NOMO-1 treated with dmso at 0.1 percent for 144 hours (cell line): ENCODE data around the gene NOL12.

Experiments used
- DNase-seq: peaks from one replicate; lab custom pipeline; 2025; ENCODE audit not compliant: unreplicated experiment; lab: John Stamatoyannopoulos, UW

The NOL12 gene

DNA sequence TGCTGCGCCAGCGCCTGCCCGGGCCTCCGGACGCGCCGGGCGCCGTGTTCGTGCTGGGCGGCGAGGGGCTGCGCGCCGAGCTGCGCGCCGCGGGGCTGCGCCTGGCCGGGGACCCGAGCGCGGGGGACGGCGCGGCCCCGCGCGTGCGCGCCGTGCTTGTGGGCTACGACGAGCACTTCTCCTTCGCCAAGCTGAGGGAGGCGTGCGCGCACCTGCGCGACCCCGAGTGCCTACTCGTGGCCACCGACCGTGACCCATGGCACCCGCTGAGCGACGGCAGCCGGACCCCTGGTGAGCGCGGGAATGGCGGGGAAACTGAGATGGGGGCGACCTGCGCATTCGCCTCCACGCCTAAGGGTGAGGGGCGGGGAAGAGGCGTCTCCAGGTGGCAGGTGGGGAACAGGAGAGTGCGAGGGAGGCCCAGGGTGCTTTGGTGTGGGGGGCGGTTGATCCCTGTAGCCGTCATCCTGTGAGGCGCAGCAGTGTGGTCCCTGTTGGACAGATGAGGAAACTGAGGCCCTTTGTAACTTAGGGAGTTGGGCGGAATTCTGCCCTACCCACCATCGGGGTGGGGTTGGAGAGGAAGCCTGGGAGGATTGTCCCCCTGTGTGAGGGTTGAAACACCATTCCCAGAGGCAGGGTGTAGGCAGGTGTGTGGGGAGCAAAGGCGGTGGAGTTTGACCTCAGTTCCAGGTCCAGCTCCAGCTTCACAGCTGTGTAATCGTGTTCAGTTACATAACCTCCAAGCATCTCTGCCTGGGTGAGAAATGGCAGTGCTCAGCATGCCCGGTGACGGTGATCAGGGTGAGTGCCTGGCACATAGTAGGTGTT lies 26.9 kb upstream of the NOL12 start:
- DNase-seq, result no peak

DNA sequence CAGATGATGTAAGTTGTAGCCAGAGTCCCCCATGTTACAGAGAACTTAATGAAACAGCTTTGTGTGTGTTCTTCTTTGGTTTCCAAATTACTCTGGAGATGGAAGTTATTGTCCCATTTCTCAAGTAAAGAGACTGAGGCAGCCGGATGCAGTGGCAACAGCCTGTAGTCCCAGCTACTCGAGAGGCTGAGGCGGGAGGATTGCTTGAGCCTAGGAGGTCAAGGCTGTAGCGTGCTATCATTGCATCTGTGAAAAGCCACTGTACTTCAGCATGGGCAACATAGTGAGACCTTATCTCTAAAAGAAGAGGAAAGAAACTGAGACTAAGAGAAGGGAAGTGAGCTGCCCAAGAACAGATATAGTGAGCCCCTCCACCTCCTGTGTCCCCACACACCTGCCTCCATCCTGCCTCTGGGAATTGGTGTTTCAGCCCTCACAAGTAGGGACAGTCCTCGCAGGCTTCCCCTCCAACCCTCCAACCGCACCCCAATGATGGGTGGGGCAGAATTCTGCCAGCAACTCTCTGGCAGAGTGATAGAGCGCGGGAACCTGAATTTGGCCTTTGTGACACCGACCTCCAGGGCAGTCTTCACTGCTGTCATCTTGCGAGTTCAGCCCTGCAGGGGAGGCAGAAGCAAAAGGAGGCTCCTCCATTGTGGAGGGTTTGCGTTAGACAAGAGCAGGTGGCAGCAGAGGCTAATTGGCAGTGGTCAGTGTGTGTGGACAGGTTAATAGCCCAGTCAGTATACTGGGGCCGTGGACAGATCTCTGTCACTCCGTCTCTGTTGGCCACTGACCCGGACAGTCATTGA lies 26.0 kb upstream of the NOL12 start:
- DNase-seq, result no peak

DNA sequence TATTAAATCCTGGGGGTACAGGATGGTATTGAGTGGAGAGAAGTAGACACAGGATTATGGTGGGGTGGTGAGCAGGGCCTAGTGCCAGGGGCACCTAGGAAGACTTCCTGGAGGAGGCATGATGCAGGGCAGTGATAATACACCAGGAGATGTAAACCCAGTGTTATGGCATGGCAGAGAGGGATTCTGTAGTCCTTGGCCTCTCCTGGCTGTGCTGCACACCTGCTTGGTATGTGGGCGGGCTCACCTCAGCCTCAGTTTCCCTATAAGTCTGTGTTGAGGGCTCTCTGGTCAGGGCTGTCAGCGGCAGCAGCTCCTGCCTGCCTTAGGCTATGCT lies 25.5 kb upstream of the NOL12 start:
- DNase-seq, result no peak

DNA sequence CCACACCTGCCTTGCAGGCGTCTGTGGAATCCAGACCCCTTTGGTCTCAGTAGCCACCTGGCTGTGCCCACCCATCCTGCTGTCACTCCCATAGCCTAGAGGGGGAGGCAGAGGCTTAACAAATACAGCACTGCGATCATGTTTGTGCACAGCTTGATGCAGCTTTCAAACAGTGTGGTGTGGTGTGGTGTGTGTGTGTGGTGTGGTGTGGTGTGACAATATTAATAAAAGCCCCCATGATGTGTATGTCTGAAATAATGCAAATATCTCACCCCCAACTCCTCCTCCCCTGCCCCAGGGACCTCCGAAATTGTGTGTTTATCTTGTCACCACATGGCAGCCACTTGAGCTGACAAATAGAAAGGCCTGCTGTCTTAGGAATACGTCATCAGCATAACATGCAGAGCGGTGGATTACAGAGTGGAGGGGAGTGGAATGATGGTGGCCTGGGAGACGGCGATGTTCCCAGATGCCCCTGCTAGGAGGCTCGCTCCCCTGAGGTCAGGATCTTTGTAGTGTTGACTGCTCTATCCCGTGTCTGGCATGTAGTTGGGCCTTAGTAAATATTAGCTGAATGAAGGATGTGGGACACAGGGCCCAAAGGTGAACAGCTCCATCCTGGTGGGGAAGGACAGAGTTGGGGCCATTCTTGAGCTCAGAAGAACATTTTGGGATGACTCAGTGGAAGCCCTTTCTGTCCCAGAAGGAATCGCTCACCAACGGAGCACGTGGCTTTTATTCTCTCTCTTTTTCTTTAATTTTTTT lies 24.8 kb upstream of the NOL12 start:
- DNase-seq, result no peak

DNA sequence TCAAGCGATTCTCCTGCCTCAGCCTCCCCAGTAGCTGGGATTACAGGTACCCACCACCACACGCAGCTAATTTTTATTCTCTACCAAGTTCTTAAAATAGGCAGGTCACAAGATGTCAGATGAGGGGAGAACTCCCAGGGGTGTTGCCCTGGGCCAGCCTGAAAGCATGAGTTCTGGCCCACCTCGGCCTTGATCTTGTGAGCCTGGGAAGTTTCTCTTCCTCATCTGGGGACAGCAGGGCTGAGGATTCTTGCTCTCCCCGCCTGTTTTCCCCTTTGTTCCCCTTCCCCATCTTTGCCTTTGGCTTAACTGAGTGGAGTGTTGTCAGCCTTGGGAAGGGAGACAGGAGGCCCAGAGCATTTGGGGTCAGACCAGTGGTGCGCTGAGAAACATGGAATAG lies 24.1 kb upstream of the NOL12 start:
- no peak for DNase-seq

DNA sequence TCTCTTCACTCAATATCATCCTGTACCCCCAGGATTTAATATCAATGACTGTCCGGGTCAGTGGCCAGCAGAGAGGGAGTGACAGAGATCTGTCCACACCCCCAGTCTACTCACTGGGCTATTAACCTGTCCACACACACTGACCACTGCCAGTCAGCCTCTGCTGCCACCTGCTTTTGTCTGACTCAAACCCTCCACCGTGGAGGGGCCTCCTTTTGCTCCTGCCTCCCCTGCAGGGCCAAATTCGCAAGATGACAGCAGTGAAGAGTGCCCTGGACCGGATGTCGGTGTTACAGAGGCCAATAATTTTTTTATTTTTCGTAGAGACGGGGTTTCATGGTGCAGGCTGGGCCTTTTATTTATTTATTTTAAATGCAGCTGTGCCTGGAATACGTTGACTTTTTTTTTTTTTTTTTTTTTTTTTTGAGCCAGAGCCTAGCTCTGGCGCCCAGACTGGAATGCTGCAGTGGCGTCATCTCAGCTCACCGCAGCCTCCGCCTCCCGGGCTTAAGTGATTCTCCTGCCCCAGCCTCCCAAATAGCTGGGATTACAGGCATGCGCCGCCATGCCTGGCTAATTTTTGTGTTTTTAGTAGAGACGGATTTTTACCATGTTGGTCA lies 22.5 kb upstream of the NOL12 start:
- DNase-seq, result no peak

DNA sequence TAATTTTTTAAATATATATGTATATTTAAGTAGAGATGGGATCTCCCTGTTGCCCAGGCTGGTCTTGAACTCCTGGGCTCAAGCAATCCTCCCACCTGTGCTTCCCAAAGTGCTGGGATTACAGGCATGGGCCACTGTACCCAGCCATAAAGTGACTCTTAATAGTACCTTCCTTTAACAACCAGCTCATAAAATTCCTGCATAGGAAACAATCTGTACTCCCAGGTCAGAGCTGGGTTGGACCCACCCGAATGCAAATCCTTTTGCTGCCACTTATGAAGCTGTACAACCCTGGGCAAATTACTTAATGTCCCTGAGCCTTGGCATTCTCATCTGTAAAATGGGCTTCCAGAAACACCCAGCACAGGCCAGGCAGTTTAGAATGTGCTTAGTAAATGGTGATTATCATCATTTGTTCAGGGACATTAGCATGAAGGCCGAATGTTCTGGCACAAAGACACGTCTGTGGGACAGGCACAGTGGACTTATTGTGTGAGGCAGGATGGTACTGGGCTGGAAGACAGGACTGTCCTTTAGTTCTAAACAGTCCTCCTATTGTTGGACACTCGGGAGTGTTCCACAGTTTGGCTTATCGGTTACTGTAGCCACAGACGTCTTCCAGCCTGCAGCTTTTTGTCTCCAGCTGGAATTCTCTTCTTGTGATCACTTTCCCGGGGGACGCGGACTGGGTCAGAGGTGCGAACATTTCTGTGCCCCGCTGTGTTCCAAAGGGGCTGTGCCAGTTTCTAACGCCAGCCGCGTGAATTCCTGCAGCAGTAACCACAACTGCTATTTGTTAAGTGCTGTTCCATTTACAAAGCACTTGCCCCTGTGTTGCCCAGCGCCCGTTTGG lies 21.7 kb upstream of the NOL12 start:
- DNase-seq, result no peak

DNA sequence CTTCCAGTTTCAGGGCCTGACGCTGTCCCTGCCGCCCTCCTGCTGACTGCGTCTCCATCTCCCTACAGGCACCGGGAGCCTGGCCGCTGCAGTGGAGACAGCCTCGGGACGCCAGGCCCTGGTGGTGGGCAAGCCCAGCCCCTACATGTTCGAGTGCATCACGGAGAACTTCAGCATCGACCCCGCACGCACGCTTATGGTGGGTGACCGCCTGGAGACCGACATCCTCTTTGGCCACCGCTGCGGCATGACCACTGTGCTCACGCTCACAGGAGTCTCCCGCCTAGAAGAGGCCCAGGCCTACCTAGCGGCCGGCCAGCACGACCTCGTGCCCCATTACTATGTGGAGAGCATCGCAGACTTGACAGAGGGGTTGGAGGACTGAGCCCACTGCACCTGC lies 20.7 kb upstream of the NOL12 start:
- no peak for DNase-seq

DNA sequence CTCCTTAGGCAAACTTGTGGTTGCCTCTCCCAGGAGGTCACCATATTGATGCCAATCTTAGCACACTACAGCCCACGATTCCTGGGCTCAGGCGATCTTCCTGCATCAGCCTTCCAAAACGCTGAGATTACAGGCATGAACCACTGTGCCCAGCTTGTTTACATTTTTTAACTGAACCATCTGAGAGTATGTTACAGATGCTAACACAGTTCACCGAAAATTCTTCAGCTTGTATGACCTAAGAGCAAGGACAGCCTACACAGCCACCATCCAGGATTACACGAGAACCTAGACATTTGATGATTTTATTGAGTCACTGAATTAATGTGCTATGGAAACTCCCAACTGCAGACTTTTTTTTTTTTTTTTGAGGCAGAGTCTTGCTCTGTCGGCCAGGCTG lies 16.6 kb upstream of the NOL12 start:
- no peak for DNase-seq

DNA sequence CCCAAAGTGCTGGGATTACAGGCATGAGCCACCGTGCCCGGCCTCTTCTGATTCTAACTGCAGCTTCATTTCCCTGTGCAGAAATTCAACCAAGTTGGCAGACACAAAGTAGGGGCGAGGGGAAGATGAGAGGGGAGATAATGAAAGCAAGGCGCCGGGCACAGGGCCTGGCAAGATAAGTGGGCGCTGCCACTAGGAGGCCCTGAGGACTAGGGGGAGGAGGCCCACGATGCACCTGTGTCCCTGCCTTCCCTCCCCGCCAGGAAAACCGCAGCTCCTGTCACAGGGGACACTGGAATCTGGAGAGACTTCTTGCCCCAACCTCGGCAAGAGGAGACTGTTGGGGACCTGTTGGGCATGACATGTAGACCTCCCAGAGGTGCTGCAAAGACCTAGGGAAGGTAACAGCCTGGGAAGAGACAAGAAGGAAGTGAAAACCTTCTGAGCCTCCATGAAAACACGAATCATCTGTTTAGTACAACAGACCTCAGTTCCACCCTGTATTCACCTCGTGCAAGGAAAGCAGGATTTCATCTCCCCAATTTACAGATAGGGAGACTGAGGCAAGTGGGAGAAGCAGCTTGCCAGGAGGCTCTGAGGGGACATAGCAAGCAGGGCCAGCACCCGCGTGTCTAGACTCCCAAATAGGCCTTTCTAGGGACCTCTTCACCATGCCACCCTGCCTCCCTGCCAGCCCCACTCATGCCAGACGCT lies 13.8 kb upstream of the NOL12 start:
- DNase-seq, result no peak

DNA sequence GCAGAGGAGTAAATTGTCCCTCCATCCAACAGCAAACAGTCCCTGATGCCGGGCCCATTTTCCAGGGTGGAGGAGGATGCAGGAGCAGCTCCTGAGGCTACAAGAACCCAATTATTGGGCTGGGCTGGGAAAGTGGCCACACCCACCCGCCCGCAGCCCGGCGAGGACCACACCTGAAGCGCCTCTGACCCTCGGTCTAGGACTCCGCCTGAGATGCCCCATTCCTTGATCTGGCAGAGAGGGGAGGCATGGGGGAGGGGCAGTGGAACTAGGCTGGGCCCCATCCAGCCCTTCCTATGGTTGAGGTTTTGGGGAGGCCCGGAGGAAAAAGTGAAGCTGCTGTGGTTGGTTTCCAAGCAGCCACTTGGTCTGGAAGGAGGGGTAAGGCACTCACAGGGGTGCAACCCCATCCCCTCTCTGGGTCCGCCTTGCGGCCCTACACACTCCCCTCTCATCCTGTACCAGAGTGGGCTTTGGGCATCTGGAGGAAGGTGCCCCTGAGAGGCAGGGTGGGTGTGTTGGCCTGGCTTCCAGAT lies 13.2 kb upstream of the NOL12 start:
- DNase-seq, result no peak

DNA sequence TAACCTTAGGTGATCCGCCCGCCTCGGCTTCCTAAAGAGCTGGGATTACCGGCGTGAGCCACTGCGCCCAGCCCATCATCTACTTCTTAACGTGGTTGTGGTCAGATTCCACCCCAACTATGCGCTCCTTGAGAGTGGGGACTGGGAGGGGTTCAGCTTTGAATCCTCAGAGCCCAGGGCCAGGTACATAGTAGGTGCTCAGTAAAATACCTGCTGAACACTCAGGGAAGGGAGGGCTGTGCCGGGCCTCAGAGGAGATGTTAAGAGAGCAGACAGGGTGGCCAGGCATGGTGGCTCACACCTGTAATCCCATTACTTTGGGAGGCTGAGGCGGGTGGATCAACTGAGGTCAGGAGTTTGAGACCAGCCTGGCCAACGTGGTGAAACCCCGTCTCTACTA lies 11.9 kb upstream of the NOL12 start:
- no peak for DNase-seq

DNA sequence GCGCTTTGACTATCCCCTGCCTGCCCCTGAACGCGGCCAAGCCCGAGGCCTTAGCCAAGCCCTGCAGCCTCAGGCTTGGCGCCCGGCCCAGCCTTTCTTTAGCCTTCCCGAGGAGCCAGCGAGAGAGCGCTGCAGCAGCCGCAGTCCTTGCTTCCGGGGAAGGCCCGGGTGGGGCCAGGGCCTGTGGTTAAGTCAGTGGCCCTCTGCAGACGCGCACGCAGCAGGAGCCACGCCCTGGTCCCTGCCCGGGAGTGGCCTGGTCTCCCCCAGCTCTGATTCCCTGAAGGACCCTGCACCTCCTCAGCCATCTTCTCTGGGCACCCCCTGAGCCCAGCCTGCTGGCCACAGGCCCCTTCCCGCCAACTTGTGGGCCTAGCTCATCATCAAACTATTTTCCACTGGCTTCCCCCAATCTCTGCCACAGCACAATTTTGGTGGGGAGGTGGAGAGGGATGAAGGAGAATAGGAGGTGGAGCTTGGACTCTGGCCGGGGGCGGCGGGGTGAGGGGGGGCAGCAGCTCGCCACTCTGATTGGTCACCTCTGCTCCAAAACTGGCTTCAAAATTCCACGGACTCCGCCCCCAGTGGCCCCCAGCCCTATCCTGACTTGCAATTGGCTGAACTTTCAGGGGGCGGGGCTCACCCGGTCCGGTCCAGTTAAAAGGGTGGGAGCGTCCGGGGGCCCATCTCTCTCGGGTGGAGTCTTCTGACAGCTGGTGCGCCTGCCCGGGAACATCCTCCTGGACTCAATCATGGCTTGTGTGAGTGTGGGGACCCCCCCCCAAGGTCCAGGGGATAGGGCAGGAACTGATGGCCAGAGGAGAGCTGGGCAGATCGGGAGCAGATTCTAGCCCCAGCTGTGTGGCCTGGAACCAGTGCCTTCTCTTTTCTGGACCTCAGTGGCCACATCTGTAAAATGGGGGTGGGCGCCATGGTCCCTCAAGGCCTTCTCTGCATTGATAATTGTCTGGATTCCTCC lies 10.9 kb upstream of the NOL12 start, which contains the start of gene LGALS1:
Gene LGALS1 (plus strand): TSS at position 686 of the 979 bp plus-strand sequence. CDS start 67 bp downstream, at position 753.
- DNase-seq, result peak; percentile 90

DNA sequence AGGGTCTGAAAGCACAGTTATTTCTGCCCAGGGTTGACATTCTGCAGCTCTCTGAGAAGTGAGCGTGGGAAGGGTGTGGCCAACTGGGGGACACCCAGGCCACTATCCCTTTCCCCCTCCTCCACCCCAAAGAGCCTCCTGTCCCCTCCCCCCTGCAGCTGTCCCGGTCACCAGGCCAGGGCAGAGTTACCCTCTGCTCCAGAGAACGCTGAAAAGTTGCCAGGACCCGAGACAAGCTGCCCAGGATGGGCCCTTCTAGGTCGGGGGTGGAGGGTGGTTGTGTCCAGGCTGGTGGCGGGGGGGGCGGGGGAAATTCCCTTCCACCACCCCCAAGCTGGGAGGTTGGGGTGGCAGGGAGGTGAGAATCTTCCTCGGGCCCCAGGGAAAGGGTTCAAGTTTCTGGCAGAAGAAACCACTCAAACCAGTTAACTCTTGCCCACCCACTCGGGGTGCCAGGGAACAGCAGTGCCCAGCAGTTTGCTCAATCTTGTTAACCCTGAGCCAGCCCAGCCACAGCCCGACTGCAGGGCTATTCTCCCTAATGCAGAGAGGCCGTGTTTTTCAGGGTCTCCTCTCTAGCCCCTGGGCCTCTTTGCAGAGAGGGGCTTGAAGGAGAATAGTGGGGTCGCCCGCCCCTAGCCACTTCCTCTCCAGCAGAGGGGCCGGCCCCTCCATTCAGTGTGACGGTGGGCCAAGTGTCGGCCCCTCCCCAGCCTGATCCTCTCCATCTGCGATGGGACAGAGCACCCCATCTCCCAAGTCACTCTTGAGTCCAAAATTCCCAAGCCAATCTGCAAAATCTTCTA lies 10.0 kb upstream of the NOL12 start:
- no peak for DNase-seq

DNA sequence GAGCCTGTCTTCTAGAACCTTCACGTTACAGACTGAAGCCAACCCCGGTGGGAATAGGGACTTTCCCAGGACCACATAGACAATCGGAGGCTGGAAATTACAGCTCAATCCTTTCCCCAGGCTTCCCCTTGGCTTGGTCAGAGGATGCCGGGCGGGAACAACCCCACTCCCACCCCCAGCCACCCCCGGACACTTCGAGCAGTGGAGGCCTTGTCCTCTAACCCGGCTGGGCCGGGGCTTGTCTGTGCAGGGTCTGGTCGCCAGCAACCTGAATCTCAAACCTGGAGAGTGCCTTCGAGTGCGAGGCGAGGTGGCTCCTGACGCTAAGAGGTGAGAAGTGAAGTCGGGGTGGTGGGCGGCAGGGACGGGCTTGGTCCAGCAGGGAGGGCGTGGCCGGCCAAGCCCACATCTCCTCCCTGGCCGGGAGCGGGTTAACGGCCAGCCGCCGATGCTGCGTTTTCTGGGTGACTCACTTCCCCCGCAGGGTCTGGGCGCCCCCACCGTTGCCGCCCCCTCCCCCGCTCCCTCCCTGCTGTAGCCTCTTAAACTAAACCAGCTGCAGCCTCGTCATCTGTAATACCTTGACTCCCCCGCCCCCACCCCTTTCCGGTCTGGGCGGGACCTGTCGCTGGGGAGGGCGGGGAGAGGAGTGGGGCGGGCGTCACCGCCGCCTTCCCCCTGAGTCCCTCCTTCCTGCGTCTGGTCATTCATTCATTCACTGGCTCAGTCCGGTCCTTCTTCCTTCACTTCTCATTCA lies 9.2 kb upstream of the NOL12 start:
- peak; percentile 88 for DNase-seq

DNA sequence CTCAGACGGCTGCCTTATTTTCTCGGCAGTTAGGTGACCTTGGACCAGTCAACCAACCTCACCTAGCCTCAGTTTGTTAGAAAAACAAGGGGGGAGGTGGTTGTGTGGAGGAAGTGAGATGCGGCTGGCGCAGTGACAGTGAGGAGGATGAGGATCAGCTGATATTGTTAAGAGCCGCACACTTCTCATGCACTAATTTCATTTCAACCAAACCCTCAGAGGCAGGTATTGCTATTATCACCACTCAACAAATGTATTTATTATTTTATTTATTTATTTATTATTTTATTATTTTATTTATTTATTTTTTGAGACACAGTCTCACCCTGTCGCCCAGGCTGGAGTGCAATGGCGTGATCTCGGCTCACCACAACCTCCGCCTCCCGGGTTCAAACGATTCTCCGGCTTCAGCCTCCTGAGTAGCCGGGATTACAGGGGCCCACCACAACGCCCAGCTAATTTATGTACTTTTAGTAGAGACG lies 8.6 kb upstream of the NOL12 start:
- no peak for DNase-seq

DNA sequence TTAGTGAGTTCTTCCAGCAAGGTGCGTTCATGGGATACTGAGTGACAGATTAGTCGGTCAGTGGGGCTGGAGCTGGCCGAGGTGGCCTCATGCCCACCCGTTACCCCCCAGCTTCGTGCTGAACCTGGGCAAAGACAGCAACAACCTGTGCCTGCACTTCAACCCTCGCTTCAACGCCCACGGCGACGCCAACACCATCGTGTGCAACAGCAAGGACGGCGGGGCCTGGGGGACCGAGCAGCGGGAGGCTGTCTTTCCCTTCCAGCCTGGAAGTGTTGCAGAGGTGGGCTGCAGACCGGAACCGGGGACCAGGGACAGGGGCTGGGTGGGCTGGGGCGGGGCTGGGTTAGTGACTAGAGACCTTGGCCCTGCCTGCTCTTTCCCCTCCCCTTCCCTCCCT lies 7.8 kb upstream of the NOL12 start:
- no peak for DNase-seq
